Stomach (tissue), 9 donors: ENCODE data around the gene ART1. TPM values are rescaled to one million over a fixed set of nuclear protein-coding genes. Genes with fewer than 3 reads are reported as not detected.

Experiments used
- DNase-seq, 2 donors: peaks; one replicate each; pipeline versions ENCODE4 v3.0.0 to v3.0.0-alpha.2; 2013 to 2019
- H3K27ac ChIP-seq, 5 donors: fragments of 200-600 bp in 4 of 5; sonication (generic) in 4 of 5; one replicate each; pipeline ENCODE4 v1.5.1; 2013 to 2019; ENCODE audit warnings: mild to moderate bottlenecking in 1 of 5, moderate library complexity in 1 of 5
- H3K27me3 ChIP-seq, 3 donors: fragments of 200-600 bp; sonication (generic); one replicate each; pipeline ENCODE4 v1.5.1; 2017 to 2019; ENCODE audit warnings: mixed run types in 1 of 3
- H3K36me3 ChIP-seq, 4 donors: fragments of 200-600 bp; sonication (generic); 1 replicate in 3 of 4; 2 replicates in 1 of 4; pipeline ENCODE4 v1.5.1; 2016 to 2019
- H3K4me1 ChIP-seq, 4 donors: fragments of 200-600 bp; sonication (generic); one replicate each; pipeline ENCODE4 v1.5.1; 2016 to 2019
- H3K4me3 ChIP-seq, 4 donors: fragments of 200-600 bp; sonication (generic) in 3 of 4; one replicate each; pipeline ENCODE4 v1.5.1; 2016 to 2019; ENCODE audit warnings: mild to moderate bottlenecking in 1 of 4
- H3K9me3 ChIP-seq, 4 donors: fragments of 200-600 bp; sonication (generic); one replicate each; pipeline ENCODE4 v1.5.1; 2016 to 2019
- EP300 ChIP-seq: sonication (generic); formaldehyde crosslinking; IDR thresholded peaks from one replicate; pipeline ENCODE4 v1.6.1; 2017; ENCODE audit warnings: antibody characterized with exemption
- POLR2A ChIP-seq, 4 donors: fragments of 450-650 bp; IDR thresholded peaks; one replicate each; pipeline ENCODE4 v1.6.1; 2016; ENCODE audit warnings: antibody characterized with exemption in 4 of 4, control low read depth in 2 of 4, mild to moderate bottlenecking in 1 of 4, moderate library complexity in 1 of 4
- POLR2AphosphoS5 ChIP-seq, 3 donors: sonication (generic); formaldehyde crosslinking; IDR thresholded peaks; one replicate each; pipeline ENCODE4 v1.6.1; 2016; ENCODE audit warnings: antibody characterized with exemption in 3 of 3
- WGBS, 5 donors: extraction: QIAGEN DNeasy Blood & Tissue Kit in 3 of 5; methylation state at CpG; one replicate each; pipeline versions ENCODE4 v1.1.5 to v1.1.7; 2013 to 2018; 5-methylcytosine and 5-hydroxymethylcytosine counted together
- intact Hi-C: fragments of 100-400 bp; cut with DNase I; formaldehyde crosslinking; loops from one replicate; pipeline ENCODE4 v1.15.1; 2023; ENCODE audit warnings: low total_unique reads
- polyA plus RNA-seq, 3 donors: library from polyadenylated mRNA; stranded (reverse); fragments of 200-250 nt; gene quantifications; one replicate each; pipeline ENCODE4 v1.2.3, GENCODE V29; 2013
- total RNA-seq, 5 donors: library from RNA; depleted of rRNA; stranded (reverse); fragments of >200 nt; gene quantifications; one replicate each; pipeline versions ENCODE4 v1.1.0 to v1.2.3, GENCODE V29; 2014 to 2016
- TF ChIP-seq, protein P1 (sequence below), 7 experiments: fragments of 450-650 bp in 4 of 7; fragments of 200-600 bp in 3 of 7; sonication (generic) in 3 of 7; IDR thresholded peaks; one replicate each; pipeline ENCODE4 v1.5.1; 2016 to 2019; ENCODE audit warnings: antibody characterized with exemption in 7 of 7, control low read depth in 2 of 7, mild to moderate bottlenecking in 1 of 7
- donor health status: healthy with polysubstance abuse.
- donor health status: Bipolar disorder and iron deficiency.
- donor health status: healthy.

Gene ART1
- total and polyA plus RNA-seq, 8 donors = not detected

DNA sequence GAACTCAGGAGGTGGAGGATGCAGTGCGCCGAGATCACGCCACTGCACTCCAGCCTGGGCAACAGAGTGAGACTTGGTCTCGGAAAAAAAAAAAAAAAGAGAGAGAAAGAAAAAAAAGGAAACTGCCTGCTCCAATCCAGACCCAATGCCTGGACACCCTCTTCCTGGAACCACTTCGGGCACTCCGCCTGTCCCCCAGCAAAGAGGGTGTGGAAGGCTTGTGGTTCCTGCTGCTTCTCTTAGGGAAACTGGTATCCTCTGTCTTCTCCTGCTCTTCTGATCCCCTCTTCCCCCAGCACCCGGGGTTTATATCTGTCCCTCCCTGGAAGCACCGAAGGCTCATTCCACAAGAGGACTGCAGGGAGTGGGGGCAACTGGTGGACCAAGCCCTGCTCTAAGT is 13.3 kb downstream of the ART1 start:
- 91 to 96% (median 92%) methylated on average over 7 to 8 of the region's 8 CpGs for WGBS, 5 donors

DNA sequence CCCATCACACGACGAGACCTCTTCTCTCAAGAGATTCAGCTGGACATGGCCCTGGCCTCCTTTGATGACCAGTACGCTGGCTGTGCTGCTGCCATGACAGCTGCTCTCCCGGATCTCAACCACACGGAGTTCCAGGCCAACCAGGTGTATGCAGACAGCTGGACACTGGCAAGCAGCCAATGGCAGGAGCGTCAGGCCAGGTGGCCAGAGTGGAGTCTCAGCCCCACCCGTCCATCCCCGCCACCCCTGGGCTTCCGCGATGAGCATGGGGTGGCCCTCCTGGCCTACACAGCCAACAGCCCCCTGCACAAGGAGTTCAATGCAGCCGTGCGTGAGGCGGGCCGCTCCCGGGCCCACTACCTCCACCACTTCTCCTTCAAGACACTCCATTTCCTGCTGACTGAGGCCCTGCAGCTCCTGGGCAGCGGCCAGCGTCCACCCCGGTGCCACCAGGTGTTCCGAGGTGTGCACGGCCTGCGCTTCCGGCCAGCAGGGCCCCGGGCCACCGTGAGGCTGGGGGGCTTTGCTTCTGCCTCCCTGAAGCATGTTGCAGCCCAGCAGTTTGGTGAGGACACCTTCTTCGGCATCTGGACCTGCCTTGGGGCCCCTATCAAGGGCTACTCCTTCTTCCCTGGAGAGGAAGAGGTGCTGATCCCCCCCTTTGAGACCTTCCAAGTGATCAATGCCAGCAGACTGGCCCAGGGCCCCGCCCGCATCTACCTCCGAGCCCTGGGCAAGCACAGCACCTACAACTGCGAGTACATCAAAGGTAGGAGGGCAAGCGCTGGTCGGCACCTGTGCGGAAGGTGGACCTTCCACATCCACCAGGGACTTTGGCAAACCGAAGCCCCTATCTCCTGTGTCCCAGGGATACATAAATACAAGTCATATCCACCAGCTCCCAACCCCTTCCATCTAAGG is 14.9 kb downstream of the ART1 start:
- H3K36me3 ChIP-seq = peaks cover 0 to 11% (median 6%) of the 10 kb centered on the region in 4 donors
- DNase-seq = peak in 1 of 2 donors; percentile 41
- H3K4me3 ChIP-seq = no peak overlapping the region
- no peak for TF ChIP-seq EP300
- TF ChIP-seq, protein P1, sequence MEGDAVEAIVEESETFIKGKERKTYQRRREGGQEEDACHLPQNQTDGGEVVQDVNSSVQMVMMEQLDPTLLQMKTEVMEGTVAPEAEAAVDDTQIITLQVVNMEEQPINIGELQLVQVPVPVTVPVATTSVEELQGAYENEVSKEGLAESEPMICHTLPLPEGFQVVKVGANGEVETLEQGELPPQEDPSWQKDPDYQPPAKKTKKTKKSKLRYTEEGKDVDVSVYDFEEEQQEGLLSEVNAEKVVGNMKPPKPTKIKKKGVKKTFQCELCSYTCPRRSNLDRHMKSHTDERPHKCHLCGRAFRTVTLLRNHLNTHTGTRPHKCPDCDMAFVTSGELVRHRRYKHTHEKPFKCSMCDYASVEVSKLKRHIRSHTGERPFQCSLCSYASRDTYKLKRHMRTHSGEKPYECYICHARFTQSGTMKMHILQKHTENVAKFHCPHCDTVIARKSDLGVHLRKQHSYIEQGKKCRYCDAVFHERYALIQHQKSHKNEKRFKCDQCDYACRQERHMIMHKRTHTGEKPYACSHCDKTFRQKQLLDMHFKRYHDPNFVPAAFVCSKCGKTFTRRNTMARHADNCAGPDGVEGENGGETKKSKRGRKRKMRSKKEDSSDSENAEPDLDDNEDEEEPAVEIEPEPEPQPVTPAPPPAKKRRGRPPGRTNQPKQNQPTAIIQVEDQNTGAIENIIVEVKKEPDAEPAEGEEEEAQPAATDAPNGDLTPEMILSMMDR (IDR thresholded peaks at IDR 0.05) = no peak
- no peak for TF ChIP-seq POLR2A (IDR thresholded peaks at IDR 0.05)
- TF ChIP-seq POLR2AphosphoS5 (IDR thresholded peaks at IDR 0.05) = no peak
- no peaks in the 10 kb centered on the region for H3K9me3 ChIP-seq
- 59 to 85% (median 82%) methylated on average over 6 to 33 of the region's 33 CpGs for WGBS, 5 donors
- intact Hi-C loops = no loop called here
- H3K4me1 ChIP-seq = no peaks in the 10 kb centered on the region
- peaks cover 0 to 3% (median 0%) of the 10 kb centered on the region in 3 donors for H3K27me3 ChIP-seq
- H3K27ac ChIP-seq = no peak overlapping the region

More for the DNA sequence above, 13.3 kb downstream of the ART1 start:
- DNase-seq = no peak
- intact Hi-C loops = no loop called here
- Histone ChIP-seq H3K9me3 (no peaks in the 10 kb centered on the region), H3K4me3 (no peak overlapping the region), H3K27ac (no peak overlapping the region), H3K27me3 (peaks cover 0 to 3% (median 0%) of the 10 kb centered on the region in 3 donors), H3K36me3 (no peaks in the 10 kb centered on the region), H3K4me1 (no peaks in the 10 kb centered on the region)
- TF ChIP-seq EP300 (no peak), POLR2AphosphoS5 (IDR thresholded peaks at IDR 0.05) (no peak), POLR2A (IDR thresholded peaks at IDR 0.05) (no peak)
- TF ChIP-seq, protein P1 (IDR thresholded peaks at IDR 0.05) = no peak

GRCh38 chr11:3660960-3661359 is 16.0 kb downstream of the ART1 start:
- Histone ChIP-seq H3K36me3 (peaks cover 7 to 22% (median 17%) of the 10 kb centered on the region in 4 donors), H3K9me3 (no peaks in the 10 kb centered on the region), H3K4me1 (no peaks in the 10 kb centered on the region), H3K27ac (no peak overlapping the region), H3K4me3 (no peak overlapping the region), H3K27me3 (peaks cover 0 to 3% (median 0%) of the 10 kb centered on the region in 3 donors)
- intact Hi-C loops = no loop called here
- TF ChIP-seq POLR2AphosphoS5 (IDR thresholded peaks at IDR 0.05) (no peak), EP300 (no peak), POLR2A (IDR thresholded peaks at IDR 0.05) (no peak)
- TF ChIP-seq, protein P1 (IDR thresholded peaks at IDR 0.05) = no peak
- WGBS, 5 donors = 63 to 75% (median 70%) methylated on average over 2 of the region's 2 CpGs
- no peak for DNase-seq

GRCh38 chr11:3662856-3663255 is 17.9 kb downstream of the ART1 start:
- peaks cover 0 to 3% (median 0%) of the 10 kb centered on the region in 3 donors for H3K27me3 ChIP-seq
- intact Hi-C loops = no loop called here
- TF ChIP-seq, protein P1 (IDR thresholded peaks at IDR 0.05) = no peak
- no peak for TF ChIP-seq POLR2A (IDR thresholded peaks at IDR 0.05)
- no peak for TF ChIP-seq POLR2AphosphoS5 (IDR thresholded peaks at IDR 0.05)
- no peak for TF ChIP-seq EP300
- H3K36me3 ChIP-seq = peaks cover 23 to 41% (median 36%) of the 10 kb centered on the region in 4 donors
- no peak overlapping the region for H3K27ac ChIP-seq
- no peaks in the 10 kb centered on the region for H3K4me1 ChIP-seq
- no peak overlapping the region for H3K4me3 ChIP-seq
- DNase-seq = no peak
- H3K9me3 ChIP-seq = no peaks in the 10 kb centered on the region
